ENCODE measurements around the gene RAB11FIP5.

GRCh38 chr2:73072416-73072815 lies 40.3 kb downstream of the RAB11FIP5 start:
- TF ChIP-seq, protein P1, sequence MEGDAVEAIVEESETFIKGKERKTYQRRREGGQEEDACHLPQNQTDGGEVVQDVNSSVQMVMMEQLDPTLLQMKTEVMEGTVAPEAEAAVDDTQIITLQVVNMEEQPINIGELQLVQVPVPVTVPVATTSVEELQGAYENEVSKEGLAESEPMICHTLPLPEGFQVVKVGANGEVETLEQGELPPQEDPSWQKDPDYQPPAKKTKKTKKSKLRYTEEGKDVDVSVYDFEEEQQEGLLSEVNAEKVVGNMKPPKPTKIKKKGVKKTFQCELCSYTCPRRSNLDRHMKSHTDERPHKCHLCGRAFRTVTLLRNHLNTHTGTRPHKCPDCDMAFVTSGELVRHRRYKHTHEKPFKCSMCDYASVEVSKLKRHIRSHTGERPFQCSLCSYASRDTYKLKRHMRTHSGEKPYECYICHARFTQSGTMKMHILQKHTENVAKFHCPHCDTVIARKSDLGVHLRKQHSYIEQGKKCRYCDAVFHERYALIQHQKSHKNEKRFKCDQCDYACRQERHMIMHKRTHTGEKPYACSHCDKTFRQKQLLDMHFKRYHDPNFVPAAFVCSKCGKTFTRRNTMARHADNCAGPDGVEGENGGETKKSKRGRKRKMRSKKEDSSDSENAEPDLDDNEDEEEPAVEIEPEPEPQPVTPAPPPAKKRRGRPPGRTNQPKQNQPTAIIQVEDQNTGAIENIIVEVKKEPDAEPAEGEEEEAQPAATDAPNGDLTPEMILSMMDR (conservative IDR thresholded peaks at IDR 0.05; ENCODE audit: low read depth, low read length), result no peak
- no peak for TF ChIP-seq EZH2phosphoT487 (IDR thresholded peaks at IDR 0.05; ENCODE audit: borderline replicate concordance, low read length)
- TF ChIP-seq EZH2 (IDR thresholded peaks at IDR 0.05; ENCODE audit: low read length, unreplicated experiment), result no peak

Measured in PC-3 (cell line).